Nucleus accumbens (tissue), 56 donors: ENCODE data around the gene TSHZ1.
A peak's percentile ranks its signal among the peaks of the same experiment; 100 is the strongest.
"Not testable (repeated sequence)": the region's sequence is repeated elsewhere in the genome, so short reads cannot be mapped to it uniquely, and the experiment has no call there.

Experiments
- DNase-seq, 56 donors: peaks; one replicate each; lab custom pipeline; 2025; lab: John Stamatoyannopoulos, UW

Gene TSHZ1

GRCh38 chr18:75183524-75183923, 27.1 kb upstream of the TSHZ1 start:
- no peak for DNase-seq

GRCh38 chr18:75183973-75184493, 26.6 kb upstream of the TSHZ1 start:
- peak in 3 of 56 donors; percentile 21 to 26 (median 24) for DNase-seq

GRCh38 chr18:75185460-75185859, 25.1 kb upstream of the TSHZ1 start:
- no peak for DNase-seq

GRCh38 chr18:75187702-75188101, 22.9 kb upstream of the TSHZ1 start:
- not testable (repeated sequence) for DNase-seq

- DNase-seq: no peak
Measured at GRCh38 chr18:75189696-75190095, 20.9 kb upstream of the TSHZ1 start.

GRCh38 chr18:75192899-75193298, 17.7 kb upstream of the TSHZ1 start:
- DNase-seq: no peak

GRCh38 chr18:75198036-75198435, 12.6 kb upstream of the TSHZ1 start:
- no peak for DNase-seq

- DNase-seq: no peak
Measured at GRCh38 chr18:75199327-75199726, 11.3 kb upstream of the TSHZ1 start.

- DNase-seq: no peak
Measured at GRCh38 chr18:75200071-75200470, 10.5 kb upstream of the TSHZ1 start.

- no peak for DNase-seq
Measured at GRCh38 chr18:75200605-75201280, 9.9 kb upstream of the TSHZ1 start.

GRCh38 chr18:75201282-75202270, 9.0 kb upstream of the TSHZ1 start:
- no peak for DNase-seq

GRCh38 chr18:75202696-75203365, 7.8 kb upstream of the TSHZ1 start:
- DNase-seq: no peak

GRCh38 chr18:75203416-75204268, 7.0 kb upstream of the TSHZ1 start:
- peak in 14 of 56 donors; percentile 19 to 60 (median 44) for DNase-seq

GRCh38 chr18:75204269-75204731, 6.3 kb upstream of the TSHZ1 start:
- peak in 2 of 56 donors; percentile 27 to 41 for DNase-seq

GRCh38 chr18:75204732-75205513, 5.7 kb upstream of the TSHZ1 start:
- DNase-seq: no peak

- no peak for DNase-seq
Measured at GRCh38 chr18:75205514-75206132, 5.0 kb upstream of the TSHZ1 start.

- no peak for DNase-seq
Measured at GRCh38 chr18:75206452-75207309, 3.9 kb upstream of the TSHZ1 start.
